HCT116 (cell line): ENCODE measurements around the gene WWOX.

Experiments
- EZH2 ChIP-seq: fragments of 200-600 bp; sonication (generic); IDR thresholded peaks from 2 replicates; pipeline ENCODE4 v1.6.1; 2017; ENCODE audit warnings: antibody characterized with exemption, mixed run types
- POLR2A ChIP-seq: IDR thresholded peaks from 2 replicates; pipeline ENCODE4 v1.7.0; 2011; ENCODE audit warnings: borderline replicate concordance; ENCODE audit not compliant: insufficient read depth, insufficient read length; ENCODE audit errors: extremely low read depth
- TF ChIP-seq, protein P1 (sequence below), 3 experiments: fragments of 200-600 bp in 1 of 3; sonication (generic) in 1 of 3; IDR thresholded peaks in 2 of 3; conservative IDR thresholded peaks in 1 of 3; 2 replicates each; pipeline ENCODE4 v1.5.1; 2012 to 2017; ENCODE audit warnings: low read depth in 2 of 3, low read length in 2 of 3, antibody characterized with exemption in 1 of 3, borderline replicate concordance in 1 of 3, control low read depth in 1 of 3, mild to moderate bottlenecking in 1 of 3, mixed read lengths in 1 of 3, mixed run types in 1 of 3, moderate library complexity in 1 of 3; ENCODE audit not compliant: insufficient read depth in 1 of 3

DNA sequence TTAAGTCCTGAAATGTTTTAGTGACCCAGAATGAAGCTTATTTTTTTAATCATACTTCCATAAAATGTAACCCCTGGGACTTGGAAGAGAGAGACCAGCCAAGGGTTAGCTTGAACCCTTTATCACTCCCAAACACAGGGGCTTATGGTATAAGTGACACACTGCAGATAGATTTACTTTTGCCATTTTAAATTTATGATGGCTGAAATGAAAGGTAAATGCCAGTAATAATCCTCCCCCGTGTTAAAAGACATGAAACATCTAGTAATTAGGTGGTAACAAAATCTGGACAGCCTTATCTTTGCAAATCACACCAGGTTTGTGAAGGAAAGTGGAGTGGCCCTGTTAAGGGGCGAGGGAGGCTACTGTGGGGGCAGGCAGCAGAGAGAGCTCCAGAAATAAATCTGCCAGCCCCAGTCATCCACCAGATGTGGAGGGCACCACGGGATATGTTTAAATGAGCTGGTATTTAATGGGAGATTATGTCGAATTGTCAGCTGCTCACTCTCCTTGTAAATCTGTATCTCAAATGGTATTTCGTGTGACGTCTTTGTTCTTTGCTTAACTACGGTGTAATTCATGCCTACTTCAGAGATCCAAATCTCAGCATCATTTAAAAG, 326.5 kb downstream of the WWOX start:
- TF ChIP-seq, protein P1, sequence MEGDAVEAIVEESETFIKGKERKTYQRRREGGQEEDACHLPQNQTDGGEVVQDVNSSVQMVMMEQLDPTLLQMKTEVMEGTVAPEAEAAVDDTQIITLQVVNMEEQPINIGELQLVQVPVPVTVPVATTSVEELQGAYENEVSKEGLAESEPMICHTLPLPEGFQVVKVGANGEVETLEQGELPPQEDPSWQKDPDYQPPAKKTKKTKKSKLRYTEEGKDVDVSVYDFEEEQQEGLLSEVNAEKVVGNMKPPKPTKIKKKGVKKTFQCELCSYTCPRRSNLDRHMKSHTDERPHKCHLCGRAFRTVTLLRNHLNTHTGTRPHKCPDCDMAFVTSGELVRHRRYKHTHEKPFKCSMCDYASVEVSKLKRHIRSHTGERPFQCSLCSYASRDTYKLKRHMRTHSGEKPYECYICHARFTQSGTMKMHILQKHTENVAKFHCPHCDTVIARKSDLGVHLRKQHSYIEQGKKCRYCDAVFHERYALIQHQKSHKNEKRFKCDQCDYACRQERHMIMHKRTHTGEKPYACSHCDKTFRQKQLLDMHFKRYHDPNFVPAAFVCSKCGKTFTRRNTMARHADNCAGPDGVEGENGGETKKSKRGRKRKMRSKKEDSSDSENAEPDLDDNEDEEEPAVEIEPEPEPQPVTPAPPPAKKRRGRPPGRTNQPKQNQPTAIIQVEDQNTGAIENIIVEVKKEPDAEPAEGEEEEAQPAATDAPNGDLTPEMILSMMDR (IDR thresholded peaks at IDR 0.05 in 2 of 3, conservative IDR thresholded peaks at IDR 0.05 in 1 of 3; ENCODE audit: borderline replicate concordance in 1 of 3, insufficient read depth in 1 of 3, low read depth in 2 of 3, low read length in 2 of 3): no peak
- TF ChIP-seq POLR2A (no peak), EZH2 (no peak)
